ENCODE measurements around the gene MAST1.

DNA sequence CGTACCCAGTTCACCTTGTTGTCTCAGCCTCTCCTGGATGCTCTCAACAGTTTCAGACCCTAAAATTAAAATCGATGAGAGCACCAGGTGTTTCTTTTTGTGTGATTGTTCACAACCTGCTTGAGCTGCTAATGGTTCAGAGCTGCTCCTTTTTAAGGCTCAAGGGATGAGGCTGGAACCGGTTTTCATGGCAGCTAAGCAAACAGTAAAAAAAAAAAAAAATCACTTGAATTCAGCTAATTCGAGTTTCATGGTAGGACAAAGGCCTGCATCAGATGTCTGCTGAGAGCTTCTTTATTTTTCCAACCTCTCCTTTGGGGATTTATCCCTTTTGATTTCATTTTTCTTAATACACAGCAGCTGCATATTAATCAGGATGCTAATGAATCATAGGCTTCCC lies 74.3 kb downstream of the MAST1 start:
- TF ChIP-seq BHLHE40 (IDR thresholded peaks at IDR 0.05; ENCODE audit: low read depth, low read length) = no peak
- TF ChIP-seq, protein P1, sequence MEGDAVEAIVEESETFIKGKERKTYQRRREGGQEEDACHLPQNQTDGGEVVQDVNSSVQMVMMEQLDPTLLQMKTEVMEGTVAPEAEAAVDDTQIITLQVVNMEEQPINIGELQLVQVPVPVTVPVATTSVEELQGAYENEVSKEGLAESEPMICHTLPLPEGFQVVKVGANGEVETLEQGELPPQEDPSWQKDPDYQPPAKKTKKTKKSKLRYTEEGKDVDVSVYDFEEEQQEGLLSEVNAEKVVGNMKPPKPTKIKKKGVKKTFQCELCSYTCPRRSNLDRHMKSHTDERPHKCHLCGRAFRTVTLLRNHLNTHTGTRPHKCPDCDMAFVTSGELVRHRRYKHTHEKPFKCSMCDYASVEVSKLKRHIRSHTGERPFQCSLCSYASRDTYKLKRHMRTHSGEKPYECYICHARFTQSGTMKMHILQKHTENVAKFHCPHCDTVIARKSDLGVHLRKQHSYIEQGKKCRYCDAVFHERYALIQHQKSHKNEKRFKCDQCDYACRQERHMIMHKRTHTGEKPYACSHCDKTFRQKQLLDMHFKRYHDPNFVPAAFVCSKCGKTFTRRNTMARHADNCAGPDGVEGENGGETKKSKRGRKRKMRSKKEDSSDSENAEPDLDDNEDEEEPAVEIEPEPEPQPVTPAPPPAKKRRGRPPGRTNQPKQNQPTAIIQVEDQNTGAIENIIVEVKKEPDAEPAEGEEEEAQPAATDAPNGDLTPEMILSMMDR (IDR thresholded peaks at IDR 0.05) = no peak
- TF ChIP-seq, protein P2, sequence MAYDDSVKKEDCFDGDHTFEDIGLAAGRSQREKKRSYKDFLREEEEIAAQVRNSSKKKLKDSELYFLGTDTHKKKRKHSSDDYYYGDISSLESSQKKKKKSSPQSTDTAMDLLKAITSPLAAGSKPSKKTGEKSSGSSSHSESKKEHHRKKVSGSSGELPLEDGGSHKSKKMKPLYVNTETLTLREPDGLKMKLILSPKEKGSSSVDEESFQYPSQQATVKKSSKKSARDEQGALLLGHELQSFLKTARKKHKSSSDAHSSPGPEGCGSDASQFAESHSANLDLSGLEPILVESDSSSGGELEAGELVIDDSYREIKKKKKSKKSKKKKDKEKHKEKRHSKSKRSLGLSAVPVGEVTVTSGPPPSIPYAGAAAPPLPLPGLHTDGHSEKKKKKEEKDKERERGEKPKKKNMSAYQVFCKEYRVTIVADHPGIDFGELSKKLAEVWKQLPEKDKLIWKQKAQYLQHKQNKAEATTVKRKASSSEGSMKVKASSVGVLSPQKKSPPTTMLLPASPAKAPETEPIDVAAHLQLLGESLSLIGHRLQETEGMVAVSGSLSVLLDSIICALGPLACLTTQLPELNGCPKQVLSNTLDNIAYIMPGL (CRISPR knock-in tag; IDR thresholded peaks at IDR 0.05; ENCODE audit: borderline replicate concordance) = no peak

All from A549 (cell line).